ENCODE measurements around the gene ENTPD8. TPM values are rescaled to one million over a fixed set of nuclear protein-coding genes. Genes with fewer than 3 reads are reported as not detected.

The ENTPD8 gene
- total and polyA plus RNA-seq, 2 experiments from 2014 or later = 0.15 to 0.51 TPM

GRCh38 chr9:137449931-137450538 is 8.9 kb upstream of the ENTPD8 start:
- Histone ChIP-seq H3K4me1 (ENCODE audit: low read depth) (peaks cover 6% of the 10 kb centered on the region), H3K36me3 (no peaks in the 10 kb centered on the region), H3K4me3 (no peak overlapping the region), H3K27me3 (no peaks in the 10 kb centered on the region), H3K27ac (no peak overlapping the region), H3K9me3 (ENCODE audit: low read depth) (no peaks in the 10 kb centered on the region)
- TF ChIP-seq CTCF (IDR thresholded peaks at IDR 0.05; ENCODE audit: low read depth, low read length) = no peak
- DNase-seq (ENCODE audit: low read depth in 1 of 2, low spot score in 1 of 2) = no peak

- no peak for DNase-seq (ENCODE audit: low read depth in 1 of 2, low spot score in 1 of 2)
These were observed 8.1 kb upstream of the ENTPD8 start for GRCh38 chr9:137449081-137449844.

GRCh38 chr9:137448602-137448962 is 7.4 kb upstream of the ENTPD8 start:
- no peak for TF ChIP-seq CTCF (IDR thresholded peaks at IDR 0.05; ENCODE audit: low read depth, low read length)
- Histone ChIP-seq H3K27me3 (no peaks in the 10 kb centered on the region), H3K27ac (no peak overlapping the region), H3K4me1 (ENCODE audit: low read depth) (no peaks in the 10 kb centered on the region), H3K4me3 (no peak overlapping the region), H3K9me3 (ENCODE audit: low read depth) (no peaks in the 10 kb centered on the region), H3K36me3 (no peaks in the 10 kb centered on the region)
- no peak for DNase-seq (ENCODE audit: low read depth in 1 of 2, low spot score in 1 of 2)

More at GRCh38 chr9:137449081-137449844, 8.1 kb upstream of the ENTPD8 start:
- Histone ChIP-seq H3K9me3 (ENCODE audit: low read depth) (no peaks in the 10 kb centered on the region), H3K27ac (no peak overlapping the region), H3K4me1 (ENCODE audit: low read depth) (peaks cover under 1% of the 10 kb centered on the region), H3K27me3 (no peaks in the 10 kb centered on the region), H3K36me3 (no peaks in the 10 kb centered on the region), H3K4me3 (no peak overlapping the region)
- no peak for TF ChIP-seq CTCF (IDR thresholded peaks at IDR 0.05; ENCODE audit: low read depth, low read length)

- no peak overlapping the region for H3K27ac ChIP-seq
These were observed 6.8 kb upstream of the ENTPD8 start for GRCh38 chr9:137447722-137448601.

More at GRCh38 chr9:137447722-137448601, 6.8 kb upstream of the ENTPD8 start:
- DNase-seq (ENCODE audit: low read depth in 1 of 2, low spot score in 1 of 2) = no peak
- Histone ChIP-seq H3K27me3 (peaks cover 3% of the 10 kb centered on the region), H3K4me3 (no peak overlapping the region), H3K36me3 (no peaks in the 10 kb centered on the region), H3K9me3 (ENCODE audit: low read depth) (no peaks in the 10 kb centered on the region), H3K4me1 (ENCODE audit: low read depth) (no peaks in the 10 kb centered on the region)
- no peak for TF ChIP-seq CTCF (IDR thresholded peaks at IDR 0.05; ENCODE audit: low read depth, low read length)

All from cardiac muscle cell (in vitro differentiated cells and primary cell).